C4-2B (cell line): ENCODE data around the gene HS6ST1.

Experiments
- CTCF ChIP-seq: fragments of 450-650 bp; conservative IDR thresholded peaks from 2 replicates; pipeline ENCODE4 v1.5.1; 2017; ENCODE audit warnings: mild to moderate bottlenecking
- ZFX ChIP-seq: fragments of 450-650 bp; IDR thresholded peaks from 2 replicates; pipeline ENCODE4 v1.6.1; 2017

DNA sequence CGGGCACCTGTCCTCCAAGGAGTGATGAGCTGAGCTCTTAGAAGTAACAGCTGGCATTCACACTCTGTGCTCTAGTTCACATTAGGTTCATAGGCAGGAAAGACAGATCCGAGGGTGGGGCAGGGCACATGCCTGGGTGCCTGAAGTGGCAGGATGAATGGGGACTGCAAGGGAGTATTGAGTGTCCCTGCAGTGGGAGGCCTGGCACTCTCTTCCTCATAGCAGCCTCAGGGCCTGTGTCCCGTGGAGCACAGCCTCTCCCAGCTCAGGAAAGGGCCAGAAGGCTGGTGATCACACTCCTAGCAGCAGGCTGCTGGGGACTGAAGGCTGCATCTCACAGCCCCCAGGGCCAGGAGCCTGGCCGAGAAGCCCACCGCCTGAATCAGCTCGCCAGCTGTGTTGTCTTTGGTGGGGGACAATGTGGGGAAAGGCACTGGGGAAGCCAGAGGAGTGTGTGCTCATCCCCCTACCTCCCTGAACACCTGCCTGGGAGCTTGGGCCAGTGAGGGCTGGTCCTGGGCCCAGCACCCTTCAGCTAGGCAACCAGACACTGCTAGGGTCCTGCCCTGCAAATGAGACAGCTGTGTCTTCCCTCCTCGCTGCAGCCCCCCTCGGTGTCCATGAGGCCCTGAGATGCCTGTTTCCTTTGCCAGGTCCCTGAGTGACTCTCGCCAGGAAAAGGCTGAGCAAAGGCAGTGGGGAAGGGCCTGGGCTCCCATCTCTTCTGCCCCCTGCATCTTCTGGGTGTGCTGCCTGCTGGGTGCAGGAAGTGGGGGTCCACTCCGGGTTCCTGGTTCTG is 48.2 kb upstream of the HS6ST1 start:
- no peak for TF ChIP-seq CTCF
- no peak for TF ChIP-seq ZFX
